Ovary (tissue), 9 donors: Measurements from ENCODE around the gene PLA2G1B. TPM values are rescaled to one million over a fixed set of nuclear protein-coding genes. Genes with fewer than 3 reads are reported as not detected.

Experiments
- DNase-seq, 5 donors: peaks; one replicate each; pipeline ENCODE4 v3.0.0-alpha.2; 2019 to 2020
- H3K27ac ChIP-seq, 2 donors: fragments of 200-600 bp; one replicate each; pipeline versions ENCODE4 v1.5.1 to v1.8.0; 2019 to 2022
- H3K27me3 ChIP-seq: fragments of 200-600 bp; one replicate; pipeline ENCODE4 v1.8.0; 2022
- H3K36me3 ChIP-seq: fragments of 200-600 bp; sonication (generic); one replicate; pipeline ENCODE4 v1.5.1; 2019
- H3K4me1 ChIP-seq: one replicate; pipeline ENCODE4 v1.8.1; 2013; ENCODE audit warnings: mild to moderate bottlenecking, moderate library complexity; ENCODE audit not compliant: insufficient read depth
- H3K4me3 ChIP-seq: fragments of 200-600 bp; sonication (generic); one replicate; pipeline ENCODE4 v1.5.1; 2017
- H3K9me3 ChIP-seq, 2 donors: fragments of 200-600 bp in 1 of 2; sonication (generic) in 1 of 2; one replicate each; pipeline versions ENCODE4 v1.5.1 to v1.8.1; 2013 to 2019; ENCODE audit warnings: mild to moderate bottlenecking in 1 of 2, moderate library complexity in 1 of 2
- CTCF ChIP-seq, 3 donors: fragments of 450-650 bp in 2 of 3; fragments of 200-600 bp in 1 of 3; IDR thresholded peaks; one replicate each; pipeline versions ENCODE4 v1.5.1 to v1.8.0; 2016 to 2022; ENCODE audit warnings: antibody characterized with exemption in 3 of 3, mild to moderate bottlenecking in 1 of 3
- EP300 ChIP-seq: sonication (generic); formaldehyde crosslinking; IDR thresholded peaks from one replicate; pipeline ENCODE4 v1.6.1; 2017; ENCODE audit warnings: antibody characterized with exemption
- POLR2A ChIP-seq: fragments of 450-650 bp; IDR thresholded peaks from one replicate; pipeline ENCODE4 v1.6.1; 2017; ENCODE audit warnings: antibody characterized with exemption, mild to moderate bottlenecking, moderate library complexity
- WGBS, 3 donors: extraction: QIAGEN DNeasy Blood & Tissue Kit in 1 of 3; methylation state at CpG; one replicate each; pipeline versions ENCODE4 v1.1.5 to v1.1.7; 2013 to 2017; 5-methylcytosine and 5-hydroxymethylcytosine counted together
- intact Hi-C, 4 donors: fragments of 100-400 bp; cut with DNase I; formaldehyde crosslinking; loops; one replicate each; pipeline versions ENCODE4 v1.11.0 to v1.15.1; 2022 to 2023
- polyA plus RNA-seq, 2 donors: library from polyadenylated mRNA; stranded (reverse); fragments of 200-250 nt in 1 of 2; fragments of 350-450 nt in 1 of 2; fragmentation: Illumina TruSeq in 1 of 2; extraction: RNeasy Lipid Tissue Mini Kit (QIAGEN cat#74804) in 1 of 2; gene quantifications; one replicate each; pipeline ENCODE4 v1.2.3, GENCODE V29; 2013 to 2014
- total RNA-seq, 7 donors: library from RNA; depleted of rRNA in 2 of 7; stranded (reverse); fragments of >200 nt in 2 of 7; fragmentation: NEBNext Ultra II Directional in 3 of 7; extraction: Animal tissue kit (Norgen Biotek cat#: 25700) in 3 of 7; gene quantifications; one replicate each; pipeline versions ENCODE4 v1.1.0 to v1.2.4, GENCODE V29; 2016 to 2023
- donor health status: DM: no; HTN: no; CAD: no; lungs with moderate emphysema.
- donor health status: DM: no; HTN: no; CAD: no.
- donor health status: Bipolar disorder and iron deficiency.
- donor health status: DM: yes; HTN: yes; CAD: no.
- donor health status: DM: no; HTN: no; CAD: no.
- donor health status: DM: yes; HTN: yes; CAD: no.

PLA2G1B gene
- total and polyA plus RNA-seq, 9 donors = 0.67 to 17.0 (median 7.1) TPM

GRCh38 chr12:120323772-120324171 is 3.8 kb downstream of the PLA2G1B start:
- Histone ChIP-seq H3K4me3 (no peak overlapping the region), H3K36me3 (no peaks in the 10 kb centered on the region), H3K27ac (no peak overlapping the region), H3K27me3 (no peaks in the 10 kb centered on the region), H3K9me3 (no peaks in the 10 kb centered on the region), H3K4me1 (peaks cover 6% of the 10 kb centered on the region)
- DNase-seq = no peak
- 85 to 91% (median 90%) methylated on average over 2 of the region's 2 CpGs for WGBS, 3 donors
- intact Hi-C loops = no loop called here
- TF ChIP-seq CTCF (IDR thresholded peaks at IDR 0.05) (no peak), POLR2A (no peak), EP300 (no peak)

- DNase-seq = no peak
- no peak overlapping the region for H3K4me3 ChIP-seq
- WGBS, 3 donors = 68 to 73% (median 70%) methylated on average over 13 of the region's 13 CpGs
- intact Hi-C loops = no loop called here
- H3K27me3 ChIP-seq = no peaks in the 10 kb centered on the region
- no peak overlapping the region for H3K27ac ChIP-seq
- no peaks in the 10 kb centered on the region for H3K36me3 ChIP-seq
- H3K9me3 ChIP-seq = no peaks in the 10 kb centered on the region
- TF ChIP-seq POLR2A (no peak), EP300 (no peak), CTCF (IDR thresholded peaks at IDR 0.05) (no peak)
- H3K4me1 ChIP-seq = no peaks in the 10 kb centered on the region
Measured at GRCh38 chr12:120321382-120322202, 6.0 kb downstream of the PLA2G1B start.

- no peaks in the 10 kb centered on the region for H3K9me3 ChIP-seq
- peak overlapping the region; percentile 51 to 80 for H3K27ac ChIP-seq
- 1 to 2% (median 1%) methylated on average over 42 of the region's 42 CpGs for WGBS, 3 donors
- H3K27me3 ChIP-seq = no peaks in the 10 kb centered on the region
- H3K36me3 ChIP-seq = no peaks in the 10 kb centered on the region
- DNase-seq = peak; percentile 99 to 100 (median 99)
- intact Hi-C loops = no loop called here
- no peaks in the 10 kb centered on the region for H3K4me1 ChIP-seq
- H3K4me3 ChIP-seq = peak overlapping the region; percentile 53
- no peak for TF ChIP-seq EP300
- TF ChIP-seq CTCF (IDR thresholded peaks at IDR 0.05) = peak; percentile 43 to 94 (median 87)
- peak; percentile 95 for TF ChIP-seq POLR2A
Measured at GRCh38 chr12:120317224-120318105, 10.1 kb downstream of the PLA2G1B start.

- Histone ChIP-seq H3K27ac (peak overlapping the region; percentile 51 to 80), H3K9me3 (no peaks in the 10 kb centered on the region), H3K27me3 (no peaks in the 10 kb centered on the region), H3K4me3 (peak overlapping the region; percentile 53), H3K36me3 (no peaks in the 10 kb centered on the region), H3K4me1 (no peaks in the 10 kb centered on the region)
- WGBS, 3 donors = 8 to 34% (median 8%) methylated on average over 9 of the region's 9 CpGs
- TF ChIP-seq CTCF (IDR thresholded peaks at IDR 0.05) = no peak
- DNase-seq = peak in 1 of 5 donors; percentile 36
- intact Hi-C loops = no loop called here
Measured at GRCh38 chr12:120316798-120317223, 10.8 kb downstream of the PLA2G1B start.
